Measurements from ENCODE around the gene FKBP15.
"Not testable (repeated sequence)": the region's sequence is repeated elsewhere in the genome, so short reads cannot be mapped to it uniquely, and the experiment has no call there.

Gene FKBP15

DNA sequence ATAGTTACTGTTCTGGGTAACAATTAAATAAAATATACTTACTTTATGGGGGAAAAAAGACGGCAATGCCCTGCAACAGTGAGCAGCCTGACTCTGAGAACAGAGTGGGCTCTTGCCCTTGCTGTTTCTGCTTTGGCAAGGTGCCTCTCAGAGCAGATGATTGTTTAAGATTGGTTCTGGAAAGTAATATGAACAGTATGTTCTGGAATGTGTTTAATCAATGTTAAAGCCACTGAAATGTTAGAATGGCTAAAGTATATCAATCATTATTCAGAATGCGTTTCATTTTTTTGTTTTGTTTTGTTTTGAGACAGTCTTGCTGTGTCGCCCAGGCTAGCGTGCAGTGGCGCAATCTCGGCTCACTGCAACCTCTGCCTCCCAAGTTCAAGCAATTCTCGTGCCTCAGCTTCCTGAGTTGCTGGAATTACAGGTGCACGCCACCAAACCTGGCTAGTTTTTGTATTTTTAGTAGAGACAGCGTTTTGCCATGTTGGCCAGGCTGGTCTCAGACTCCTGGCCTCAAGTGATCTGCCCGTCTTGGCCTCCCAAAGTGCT lies 14.7 kb upstream of the FKBP15 start:
- not testable (repeated sequence) for DNase-seq

DNA sequence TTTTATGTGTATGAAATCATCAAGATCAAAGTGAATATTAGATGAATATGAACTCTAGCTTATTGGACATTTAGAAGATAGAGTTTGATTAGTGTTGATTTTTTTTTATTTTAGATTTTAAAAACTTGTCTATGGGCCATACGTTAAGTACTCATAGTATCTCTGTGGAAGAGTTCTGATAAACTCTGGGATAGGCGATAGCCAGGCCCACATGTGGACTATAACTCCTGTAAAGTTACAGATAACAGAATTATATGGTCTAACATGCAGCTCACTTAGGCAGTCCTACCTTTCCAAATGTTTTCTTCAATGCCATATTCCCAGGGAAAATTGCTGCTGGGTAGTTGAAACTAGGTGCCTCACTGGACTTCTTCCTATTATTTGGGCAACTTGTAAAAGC lies 10.6 kb upstream of the FKBP15 start:
- DNase-seq, result no peak

DNA sequence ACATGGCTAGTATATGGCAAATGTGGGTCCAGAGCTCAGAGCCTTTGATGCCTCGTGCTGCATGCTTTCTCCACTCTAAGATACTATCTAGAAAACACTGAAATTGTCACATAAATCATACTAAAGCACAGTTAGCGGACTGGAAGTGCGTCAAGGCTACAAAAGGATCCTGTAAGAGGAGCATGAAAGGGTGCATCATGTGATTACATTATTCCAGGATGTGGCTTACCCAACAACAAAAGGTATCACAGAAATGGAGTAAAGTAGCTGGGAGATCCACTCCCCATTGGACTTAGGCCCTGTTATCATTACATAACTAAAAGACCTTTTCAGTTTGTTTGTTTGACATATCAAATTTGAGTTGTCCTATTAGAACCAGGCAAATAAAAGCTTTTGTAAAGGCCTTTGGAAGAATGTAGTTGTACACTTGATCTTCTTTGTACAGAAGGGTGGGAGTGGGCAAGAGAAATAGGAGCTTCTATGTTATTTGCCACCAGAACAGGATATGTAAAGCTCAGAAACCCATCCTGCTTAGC lies 7.1 kb upstream of the FKBP15 start:
- DNase-seq, result no peak

DNA sequence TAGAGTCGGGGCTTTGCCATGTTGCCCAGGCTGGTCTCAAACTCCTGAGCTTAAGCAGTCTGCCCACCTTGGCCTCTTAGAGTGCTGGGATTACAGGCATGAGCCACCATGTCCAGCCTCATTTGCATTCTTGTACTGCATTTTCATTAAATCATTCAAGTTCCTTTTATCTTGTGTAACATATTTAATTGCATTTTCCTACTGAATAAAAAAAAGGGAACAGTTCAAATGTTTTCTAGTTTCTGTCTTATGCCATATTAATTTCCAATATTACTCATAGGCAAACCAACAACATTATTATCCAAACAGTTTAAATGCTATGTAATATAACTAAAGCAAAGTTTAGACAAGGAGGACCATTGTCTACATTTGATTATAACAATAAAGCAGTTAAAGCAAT lies 6.4 kb upstream of the FKBP15 start:
- no peak for DNase-seq

DNA sequence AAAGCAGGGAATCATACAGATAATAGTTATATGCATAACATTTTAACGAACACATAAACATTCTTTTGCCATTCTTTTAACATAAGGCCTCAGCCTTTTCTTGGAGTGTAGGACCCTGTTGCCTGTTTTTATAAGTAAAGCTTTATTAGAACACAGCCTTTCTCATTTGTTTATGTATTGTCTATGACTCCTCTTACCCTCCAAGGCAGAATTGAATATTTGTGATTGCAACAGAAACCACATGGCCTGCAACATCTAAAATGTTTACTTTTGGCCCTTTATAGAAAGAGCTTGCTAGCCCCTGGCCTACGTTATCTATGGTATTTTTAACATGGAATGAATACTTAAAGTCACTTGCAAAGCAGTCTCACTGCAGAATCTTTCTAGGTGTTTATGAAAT lies 2.9 kb upstream of the FKBP15 start:
- no peak for DNase-seq

GRCh38 chr9:113222482-113222841 lies 1.4 kb upstream of the FKBP15 start:
- no peak for DNase-seq

DNA sequence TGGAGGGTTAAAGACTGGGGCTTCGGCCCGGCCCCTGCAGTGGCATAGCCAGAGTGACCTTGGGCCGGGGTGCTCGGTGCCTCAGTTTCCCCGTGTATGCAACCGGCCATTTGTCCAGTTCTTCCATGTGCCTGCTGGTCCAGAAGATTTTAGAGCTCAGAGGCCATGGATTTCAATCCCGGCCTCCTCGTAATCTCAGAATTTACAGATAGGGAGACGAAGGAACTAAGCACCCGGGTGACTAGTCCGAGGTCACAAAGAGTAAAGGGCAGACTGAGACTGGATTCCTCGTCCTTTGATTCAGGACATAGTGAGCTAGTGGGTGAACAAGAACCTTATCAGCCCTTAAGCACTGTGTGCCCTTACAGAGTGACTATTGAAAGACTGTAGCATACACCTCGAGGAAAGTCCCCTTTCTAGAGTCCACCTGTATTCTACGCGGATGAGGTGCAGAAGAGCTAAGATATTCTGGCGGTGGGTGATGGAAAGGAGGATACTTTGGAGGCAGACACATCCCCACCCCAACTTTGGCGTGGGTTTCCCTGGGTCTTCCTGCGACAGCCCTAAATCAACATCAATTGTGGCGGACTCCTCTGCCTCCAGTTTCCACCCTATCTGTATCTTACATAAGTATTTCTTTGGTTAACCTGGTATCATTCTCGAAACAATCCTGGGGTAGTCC lies 864 bp upstream of the FKBP15 start:
- DNase-seq, result peak in 1 of 2 experiments; percentile 6

DNA sequence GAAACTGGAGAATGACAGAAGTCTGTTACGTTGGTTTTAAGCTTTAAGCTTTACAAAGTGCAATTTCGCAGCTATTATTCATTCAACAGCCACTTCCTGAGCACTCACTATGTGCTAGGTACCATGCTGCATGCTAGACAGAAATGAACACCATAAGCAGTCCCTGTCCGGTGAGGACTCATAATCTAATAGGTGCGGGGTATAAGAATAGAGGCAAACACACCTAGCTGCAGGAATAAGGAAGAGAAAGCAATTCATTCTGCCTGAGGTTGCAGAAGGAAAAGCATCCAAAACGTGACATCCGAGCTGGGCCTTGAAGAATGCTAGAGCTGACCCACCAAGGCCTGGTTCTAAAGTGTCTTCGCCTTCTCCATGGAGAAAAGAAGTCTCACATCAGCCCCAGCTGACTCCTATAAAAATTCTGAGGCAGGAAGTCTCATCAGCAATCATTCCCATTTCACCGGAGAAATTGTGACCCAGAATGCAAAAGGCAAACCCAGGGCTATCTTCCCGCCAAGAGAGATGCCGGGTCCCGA lies 542 bp downstream of the FKBP15 start:
- peak; percentile 5 for DNase-seq

DNA sequence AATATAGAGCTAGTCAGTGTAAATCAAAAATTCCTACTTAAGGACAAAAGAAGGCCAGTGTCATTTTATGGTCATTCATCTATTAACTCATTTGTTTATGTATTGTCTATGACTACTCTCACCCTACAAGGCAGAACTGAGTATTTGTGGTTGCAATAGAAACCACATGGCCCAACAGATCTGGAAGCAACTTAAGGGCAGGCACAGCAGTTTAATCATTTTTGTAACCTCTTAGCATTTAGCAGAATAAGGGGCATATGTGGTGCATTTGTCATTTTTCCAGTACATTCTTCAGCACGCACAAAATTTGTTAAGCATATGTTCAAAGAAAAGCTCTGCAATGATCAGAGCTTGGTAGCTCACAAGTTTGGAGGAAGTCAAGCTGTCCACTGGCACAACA lies 1.1 kb downstream of the FKBP15 start:
- DNase-seq, result peak in 1 of 2 experiments; percentile 13

- DNase-seq, result no peak
Observed at GRCh38 chr9:113219186-113219936, 1.7 kb downstream of the FKBP15 start.

- no peak for DNase-seq
Observed at GRCh38 chr9:113216406-113216805, 4.7 kb downstream of the FKBP15 start.

- no peak for DNase-seq
Observed at GRCh38 chr9:113215132-113215531, 5.9 kb downstream of the FKBP15 start.

DNA sequence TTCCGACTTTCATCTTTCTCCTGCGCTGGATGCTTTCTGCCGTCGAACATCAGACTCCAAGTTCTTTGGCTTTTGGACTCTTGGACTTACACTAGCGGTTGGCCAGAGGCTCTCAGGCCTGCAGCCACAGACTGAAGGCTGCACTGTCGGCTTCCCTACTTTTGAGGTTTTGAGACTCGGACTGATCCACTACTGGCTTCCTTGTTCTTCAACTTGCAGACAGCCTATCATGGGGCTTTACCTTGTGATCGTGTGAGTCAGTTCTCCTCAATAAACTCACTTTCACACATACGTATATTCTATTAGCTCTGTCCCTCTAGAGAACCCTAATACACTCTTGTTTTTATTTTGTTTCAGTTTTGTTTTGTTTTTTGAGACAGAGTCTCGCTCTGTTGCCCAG lies 10.3 kb downstream of the FKBP15 start:
- no peak for DNase-seq

- DNase-seq, result no peak
Observed at GRCh38 chr9:113205861-113206260, 15.2 kb downstream of the FKBP15 start.

- DNase-seq, result no peak
Observed at GRCh38 chr9:113205432-113205831, 15.6 kb downstream of the FKBP15 start.

DNA sequence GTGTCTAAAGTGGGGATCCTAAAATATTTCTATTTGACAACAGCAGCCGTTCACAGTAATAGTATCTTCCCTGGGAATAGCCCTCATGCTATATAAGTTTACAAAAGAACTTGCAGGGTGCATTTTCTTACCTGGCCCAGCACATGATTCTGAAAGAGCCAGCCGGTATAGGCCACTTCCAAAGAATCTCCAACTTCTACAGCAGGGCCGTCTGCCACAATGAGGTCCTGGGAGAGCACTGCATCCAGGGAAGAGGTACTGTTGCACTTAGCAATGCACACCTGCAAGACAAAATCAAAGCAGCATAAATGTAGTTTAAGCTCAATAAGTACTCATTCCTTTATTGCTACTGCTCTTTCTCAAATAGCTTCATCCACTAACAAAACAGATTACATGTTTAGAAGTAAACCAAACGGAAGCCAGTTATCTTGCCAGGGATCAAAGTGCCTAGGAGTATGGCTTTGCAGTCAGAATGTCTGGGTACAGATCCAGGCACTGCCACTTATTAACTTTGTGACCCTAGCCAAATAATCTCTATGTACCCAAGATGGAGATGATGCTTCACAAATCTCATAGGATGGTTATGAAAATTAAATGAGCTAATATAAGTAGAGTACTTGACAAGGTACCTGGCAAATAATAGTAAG lies 21.3 kb downstream of the FKBP15 start:
- no peak for DNase-seq

GRCh38 chr9:113192455-113192854 lies 28.6 kb downstream of the FKBP15 start:
- DNase-seq, result no peak

- DNase-seq, result no peak
Observed at GRCh38 chr9:113187929-113188595, 33.0 kb downstream of the FKBP15 start.

GRCh38 chr9:113186137-113186755 lies 34.8 kb downstream of the FKBP15 start:
- DNase-seq, result no peak

DNA sequence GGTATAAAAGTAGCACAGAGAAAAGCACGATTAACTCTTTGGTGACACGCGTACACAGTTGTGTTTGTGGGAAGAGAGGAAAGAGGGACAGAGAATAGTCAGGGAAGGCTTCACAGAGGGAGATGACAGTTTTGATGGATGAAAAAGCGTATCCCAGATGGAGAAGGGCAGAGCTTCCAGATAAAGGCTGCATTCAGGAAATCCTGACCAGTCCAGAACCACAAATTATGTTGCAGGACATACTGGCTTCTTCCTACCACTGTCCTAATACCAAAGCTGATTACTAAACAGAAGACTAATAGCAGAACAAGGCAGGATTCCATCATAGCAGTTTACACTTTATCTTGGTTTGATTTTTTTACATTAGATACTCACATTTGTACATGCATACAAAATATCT lies 35.8 kb downstream of the FKBP15 start:
- no peak for DNase-seq

DNA sequence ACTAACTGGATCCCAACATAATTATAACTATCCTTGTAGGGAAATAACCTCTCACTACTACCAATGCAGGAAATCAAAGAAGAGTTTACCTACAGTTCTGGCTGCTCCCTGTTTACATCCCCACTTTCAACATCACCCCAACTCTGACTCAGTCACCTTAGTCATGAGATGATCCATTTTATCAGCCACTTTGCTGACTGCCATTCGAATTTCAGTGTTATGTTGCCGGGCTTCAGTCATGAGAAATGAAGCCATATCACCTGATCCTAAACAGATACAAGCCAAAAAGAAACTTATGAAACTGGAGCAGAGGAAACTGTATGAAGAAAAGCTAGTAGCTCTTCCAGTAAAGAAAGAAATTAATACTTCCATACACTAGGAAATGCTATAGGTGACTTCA lies 36.5 kb downstream of the FKBP15 start:
- DNase-seq, result no peak

- no peak for DNase-seq
Observed at GRCh38 chr9:113183956-113184488, 37.1 kb downstream of the FKBP15 start.

All from activated CD4-positive, alpha-beta T cell treated with anti-CD3 and anti-CD28 coated beads, Interleukin-2, amount 50 U/mL, for 48 hours (primary cell).